ES-I3 (cell line): ENCODE results near the gene TBC1D20.

ENCODE experiments used
- H3K36me3 ChIP-seq: 2 replicates; pipeline ENCODE4 v1.6.1; 2013; ENCODE audit warnings: mild to moderate bottlenecking, low read length, control low read depth, moderate library complexity; ENCODE audit not compliant: insufficient read depth
- H3K4me1 ChIP-seq: 2 replicates; pipeline ENCODE4 v1.6.1; 2013; ENCODE audit warnings: mild to moderate bottlenecking, control low read depth, low read length; ENCODE audit not compliant: insufficient read depth
- H3K9ac ChIP-seq: 2 replicates; pipeline ENCODE4 v1.6.1; 2013; ENCODE audit warnings: low read depth, mild to moderate bottlenecking, low read length, moderate library complexity
- H3K9me3 ChIP-seq: 2 replicates; pipeline ENCODE4 v1.6.1; 2013; ENCODE audit warnings: mild to moderate bottlenecking, low read length, moderate library complexity; ENCODE audit not compliant: control insufficient read depth, insufficient read depth

TBC1D20 gene

GRCh38 chr20:421685-422250 lies 40.6 kb downstream of the TBC1D20 start:
- no peaks in the 10 kb centered on the region for H3K4me1 ChIP-seq
- no peak overlapping the region for H3K9ac ChIP-seq
- H3K36me3 ChIP-seq: peaks cover 4% of the 10 kb centered on the region
- no peaks in the 10 kb centered on the region for H3K9me3 ChIP-seq

GRCh38 chr20:420721-421574 lies 41.4 kb downstream of the TBC1D20 start:
- Histone ChIP-seq H3K9me3 (no peaks in the 10 kb centered on the region), H3K36me3 (peaks cover 4% of the 10 kb centered on the region), H3K9ac (no peak overlapping the region), H3K4me1 (no peaks in the 10 kb centered on the region)

DNA sequence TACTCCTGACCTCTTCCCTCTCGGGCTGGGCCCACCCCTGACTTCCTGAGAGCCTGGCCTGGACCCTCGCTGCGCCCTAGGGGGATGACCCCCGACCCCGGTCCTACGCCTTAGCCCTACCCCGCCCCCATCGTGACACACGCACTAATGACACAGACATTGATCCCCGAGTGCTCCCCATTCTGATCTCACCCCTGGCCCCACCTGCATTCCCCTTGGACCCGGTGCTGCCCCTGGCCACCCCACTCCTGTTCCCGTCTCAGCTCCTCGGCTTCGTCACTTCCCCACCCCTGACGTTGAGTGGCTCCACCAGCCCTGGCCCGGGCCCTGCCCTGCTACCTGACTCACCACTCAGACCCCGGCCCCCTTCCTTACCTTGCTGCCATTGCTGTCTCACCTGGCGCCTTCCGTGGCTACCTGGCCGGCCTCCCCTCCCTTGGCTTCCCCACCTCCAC lies 42.1 kb downstream of the TBC1D20 start:
- H3K9me3 ChIP-seq: no peaks in the 10 kb centered on the region
- H3K9ac ChIP-seq: no peak overlapping the region
- peaks cover 4% of the 10 kb centered on the region for H3K36me3 ChIP-seq
- H3K4me1 ChIP-seq: no peaks in the 10 kb centered on the region

GRCh38 chr20:419556-420165 lies 42.7 kb downstream of the TBC1D20 start:
- Histone ChIP-seq H3K4me1 (no peaks in the 10 kb centered on the region), H3K9me3 (no peaks in the 10 kb centered on the region), H3K36me3 (peaks cover 4% of the 10 kb centered on the region), H3K9ac (no peak overlapping the region)

GRCh38 chr20:418858-419365 lies 43.4 kb downstream of the TBC1D20 start:
- Histone ChIP-seq H3K9me3 (no peaks in the 10 kb centered on the region), H3K9ac (no peak overlapping the region), H3K36me3 (peaks cover 4% of the 10 kb centered on the region), H3K4me1 (no peaks in the 10 kb centered on the region)

DNA sequence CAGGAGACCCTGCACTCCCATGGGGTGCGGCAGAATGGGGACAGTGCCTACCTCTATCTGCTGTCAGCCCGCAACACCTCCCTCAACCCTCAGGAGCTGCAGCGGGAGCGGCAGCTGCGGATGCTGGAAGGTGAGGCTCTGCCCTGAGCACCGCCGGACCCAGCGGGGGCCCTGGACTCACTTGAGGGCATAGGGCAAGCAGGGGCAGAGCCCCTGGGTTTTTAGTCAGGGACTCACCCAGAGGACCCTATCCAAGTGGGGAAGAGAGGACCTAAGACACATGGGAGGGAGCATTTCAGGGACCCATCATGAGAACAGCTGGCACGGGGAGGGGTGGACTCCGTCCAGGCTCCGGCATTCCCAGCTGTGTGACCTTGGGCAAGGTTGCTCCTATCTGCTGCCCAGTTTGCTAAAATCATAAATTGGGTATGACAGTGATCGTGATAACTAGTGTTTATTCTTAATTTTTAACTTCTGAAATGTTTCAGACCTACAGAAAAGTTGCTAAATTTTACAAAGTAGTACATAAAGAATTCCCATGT lies 44.5 kb downstream of the TBC1D20 start:
- Histone ChIP-seq H3K36me3 (peaks cover 4% of the 10 kb centered on the region; the same call in 1 of the 2 replicates), H3K9me3 (no peaks in the 10 kb centered on the region), H3K4me1 (no peaks in the 10 kb centered on the region), H3K9ac (no peak overlapping the region)

- Histone ChIP-seq H3K4me1 (no peaks in the 10 kb centered on the region), H3K9ac (no peak overlapping the region), H3K36me3 (peaks cover 4% of the 10 kb centered on the region; the same call in 1 of the 2 replicates), H3K9me3 (no peaks in the 10 kb centered on the region)
Observed at GRCh38 chr20:416950-417800, 45.2 kb downstream of the TBC1D20 start.

- no peaks in the 10 kb centered on the region for H3K9me3 ChIP-seq
- H3K9ac ChIP-seq: no peak overlapping the region
- peaks cover 3% of the 10 kb centered on the region; the same call in 1 of the 2 replicates for H3K36me3 ChIP-seq
- no peaks in the 10 kb centered on the region for H3K4me1 ChIP-seq
Observed at GRCh38 chr20:415820-416322, 46.5 kb downstream of the TBC1D20 start.

DNA sequence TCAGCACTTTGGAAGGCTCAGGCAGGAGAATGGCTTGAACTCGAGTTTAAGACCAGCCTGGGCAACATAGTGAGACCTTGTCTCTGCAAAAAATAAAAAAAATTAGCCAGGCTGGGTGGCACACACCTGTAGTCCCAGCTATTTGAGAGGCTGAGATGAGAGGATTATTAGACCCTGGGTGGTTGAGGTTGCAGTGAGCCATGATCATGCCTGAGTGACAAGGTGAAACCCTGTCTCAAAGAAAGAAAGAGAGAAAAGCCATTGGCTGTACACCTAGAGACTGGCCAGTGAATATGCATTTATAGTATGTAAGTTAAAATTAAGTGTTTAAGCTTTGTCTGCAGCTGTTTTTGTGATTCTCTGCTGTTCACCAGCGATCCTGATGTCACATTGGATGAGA lies 48.2 kb downstream of the TBC1D20 start:
- no peak overlapping the region for H3K9ac ChIP-seq
- H3K36me3 ChIP-seq: peaks cover 8% of the 10 kb centered on the region; the same call in 1 of the 2 replicates
- H3K9me3 ChIP-seq: no peaks in the 10 kb centered on the region
- no peaks in the 10 kb centered on the region for H3K4me1 ChIP-seq

DNA sequence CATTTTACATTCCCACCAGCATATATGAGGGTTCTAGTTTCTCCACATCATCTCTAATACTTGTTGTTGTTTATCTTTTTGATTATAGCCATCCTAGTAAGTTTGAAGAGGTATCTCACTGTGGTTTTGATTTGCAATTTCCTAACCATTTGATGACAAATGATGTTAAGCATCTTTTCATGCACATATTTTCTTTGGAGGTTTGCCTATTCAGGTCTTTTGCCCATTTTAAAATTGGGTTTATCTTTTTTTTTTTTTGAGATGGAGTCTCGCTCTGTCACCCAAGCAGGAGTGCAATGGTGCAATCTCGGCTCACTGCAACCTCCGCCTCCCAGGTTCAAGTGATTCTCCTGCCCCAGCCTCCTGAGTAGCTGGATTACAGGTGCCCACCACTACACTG lies 50.3 kb downstream of the TBC1D20 start:
- Histone ChIP-seq H3K36me3 (peaks cover 8% of the 10 kb centered on the region; the same call in 1 of the 2 replicates), H3K4me1 (no peaks in the 10 kb centered on the region), H3K9me3 (no peaks in the 10 kb centered on the region), H3K9ac (no peak overlapping the region)

DNA sequence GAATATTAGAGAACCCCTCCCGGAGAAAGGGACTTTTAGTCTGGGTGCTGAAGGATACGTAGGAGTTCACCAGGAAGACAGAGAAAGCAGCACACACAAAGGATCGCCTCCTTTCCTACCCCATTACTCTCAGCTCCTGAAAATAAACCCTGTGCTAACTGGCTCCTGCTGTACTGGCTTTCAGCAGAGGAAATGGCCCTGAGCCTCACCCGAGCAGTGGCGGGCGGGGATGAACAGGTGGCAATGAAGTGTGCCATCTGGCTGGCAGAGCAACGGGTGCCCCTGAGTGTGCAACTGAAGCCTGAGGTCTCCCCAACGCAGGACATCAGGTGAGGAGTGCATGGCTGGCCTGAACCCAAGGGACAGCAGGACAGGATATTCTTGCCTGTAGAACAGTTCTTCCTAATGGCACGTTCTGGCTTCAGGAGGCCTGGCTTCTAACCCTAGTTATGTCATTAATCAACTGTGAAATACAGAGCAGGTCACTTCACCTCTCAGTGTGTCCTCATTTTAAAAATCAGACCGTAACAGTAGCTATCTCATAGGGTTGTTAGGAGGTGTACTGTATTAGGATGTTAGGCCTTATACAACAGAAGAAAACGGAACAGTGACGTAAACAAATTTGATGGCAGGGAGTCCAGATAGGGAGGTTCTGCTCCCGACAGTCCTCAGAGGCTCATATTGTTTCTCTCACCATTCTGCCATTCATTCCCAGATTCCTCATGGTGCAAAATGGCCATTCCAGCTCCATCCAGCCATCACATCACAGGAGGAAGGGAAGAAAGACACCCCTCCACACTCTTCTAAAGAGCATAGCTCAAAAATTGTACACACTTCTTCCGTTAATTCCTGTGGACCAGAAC lies 52.4 kb downstream of the TBC1D20 start:
- 0 out of 2 replicates have a peak overlapping the region, but pooled peaks have one; percentile 94 for H3K9ac ChIP-seq

DNA sequence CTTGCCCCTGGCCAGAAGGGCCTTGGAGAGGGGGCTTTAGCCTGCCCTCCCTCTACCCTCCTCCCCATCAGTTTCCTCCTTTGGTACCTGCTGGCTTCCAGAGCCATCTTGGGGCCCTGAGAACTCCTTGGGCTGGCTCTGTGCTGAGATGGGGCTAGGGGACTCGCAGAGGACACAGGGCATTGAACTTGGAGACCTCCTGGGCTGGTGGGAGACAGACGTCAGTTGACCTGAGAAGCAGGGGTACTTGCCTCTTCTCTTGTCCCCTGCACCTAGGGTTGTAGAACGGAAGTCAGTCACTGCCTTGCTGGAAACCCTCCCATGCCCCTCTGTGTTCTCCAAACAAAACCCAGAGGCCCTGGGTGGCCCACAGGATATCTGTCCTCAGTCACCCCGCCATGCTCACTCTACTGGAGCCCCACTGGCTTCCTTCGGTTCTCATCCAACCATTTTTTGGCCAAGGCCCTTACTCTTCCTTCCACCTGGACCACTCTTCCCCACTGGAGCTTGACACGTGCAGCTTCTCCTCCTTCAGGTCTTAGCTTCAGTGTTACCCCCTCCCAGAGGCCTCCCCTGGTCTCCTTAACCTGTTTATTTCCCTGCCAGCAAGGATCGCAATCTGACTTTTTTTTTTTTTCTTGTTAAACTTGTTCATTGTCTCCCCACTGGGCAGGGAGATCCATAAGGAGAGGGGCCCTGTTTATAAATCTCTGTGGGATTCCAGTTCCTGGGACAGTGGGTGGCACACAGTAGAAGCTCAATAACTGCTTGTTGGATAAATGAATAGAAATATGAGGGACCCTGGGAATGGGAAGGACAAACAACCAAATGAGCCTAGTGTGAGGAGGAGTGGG lies 53.3 kb downstream of the TBC1D20 start:
- H3K9ac ChIP-seq: peak overlapping the region; percentile 94
- H3K9me3 ChIP-seq: no peaks in the 10 kb centered on the region
- peaks cover 8% of the 10 kb centered on the region; the same call in 1 of the 2 replicates for H3K36me3 ChIP-seq
- H3K4me1 ChIP-seq: 0 out of 2 replicates have a peak, but pooled peaks cover 3% of the 10 kb centered on the region

More for the DNA sequence above, 52.4 kb downstream of the TBC1D20 start:
- Histone ChIP-seq H3K9me3 (no peaks in the 10 kb centered on the region), H3K36me3 (peaks cover 8% of the 10 kb centered on the region; the same call in 1 of the 2 replicates), H3K4me1 (0 out of 2 replicates have a peak, but pooled peaks cover 3% of the 10 kb centered on the region)
